GM21619 (cell line): ENCODE results near the gene LSM4.
"Not testable (repeated sequence)": the region's sequence is repeated elsewhere in the genome, so short reads cannot be mapped to it uniquely, and the experiment has no call there.

Experiments
- ATAC-seq: cut with Tn5 transposase; IDR thresholded peaks from one replicate; pipeline ENCODE4 v1.9.1; 2021; ENCODE audit not compliant: unreplicated experiment

LSM4 gene

DNA sequence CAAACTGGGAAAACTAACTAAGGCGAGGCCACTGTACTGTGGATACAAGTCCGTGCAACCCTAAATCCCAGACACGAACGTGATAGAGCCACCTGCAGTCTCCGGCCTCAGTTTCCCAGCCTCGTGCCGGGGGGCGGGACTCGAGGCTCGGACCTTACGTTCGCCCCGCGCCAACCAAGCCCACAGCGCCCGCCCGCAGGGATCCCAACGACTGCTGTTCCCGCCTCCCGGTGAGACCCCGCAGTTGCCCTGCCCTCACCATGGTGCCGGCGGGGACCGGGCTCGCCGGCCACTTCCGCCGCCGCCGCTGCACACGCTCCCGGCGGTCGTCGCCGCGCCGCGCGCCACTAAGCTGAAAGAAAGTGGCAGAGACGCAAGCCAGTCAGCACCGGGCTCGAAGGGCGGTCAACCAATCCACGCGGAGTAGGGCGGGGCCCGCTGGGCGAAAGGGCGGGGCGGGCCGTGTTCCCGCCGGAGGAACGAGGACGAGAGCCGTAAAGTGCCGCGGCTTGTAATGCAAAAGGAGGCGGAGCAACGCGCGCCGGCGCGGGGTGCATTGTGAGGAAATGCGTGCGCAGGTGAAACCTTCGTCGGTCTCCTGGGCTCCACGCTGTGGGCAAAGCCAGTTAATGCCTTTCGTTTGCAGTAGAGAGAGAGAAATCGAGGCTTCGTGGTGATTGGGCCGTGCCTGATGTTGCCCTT is at the start of gene LSM4:
Gene LSM4, minus strand, starts transcription at position 318 of the 702 bp plus-strand sequence. Its CDS starts 56 bp downstream, at position 262.
- ATAC-seq = peak; percentile 87

DNA sequence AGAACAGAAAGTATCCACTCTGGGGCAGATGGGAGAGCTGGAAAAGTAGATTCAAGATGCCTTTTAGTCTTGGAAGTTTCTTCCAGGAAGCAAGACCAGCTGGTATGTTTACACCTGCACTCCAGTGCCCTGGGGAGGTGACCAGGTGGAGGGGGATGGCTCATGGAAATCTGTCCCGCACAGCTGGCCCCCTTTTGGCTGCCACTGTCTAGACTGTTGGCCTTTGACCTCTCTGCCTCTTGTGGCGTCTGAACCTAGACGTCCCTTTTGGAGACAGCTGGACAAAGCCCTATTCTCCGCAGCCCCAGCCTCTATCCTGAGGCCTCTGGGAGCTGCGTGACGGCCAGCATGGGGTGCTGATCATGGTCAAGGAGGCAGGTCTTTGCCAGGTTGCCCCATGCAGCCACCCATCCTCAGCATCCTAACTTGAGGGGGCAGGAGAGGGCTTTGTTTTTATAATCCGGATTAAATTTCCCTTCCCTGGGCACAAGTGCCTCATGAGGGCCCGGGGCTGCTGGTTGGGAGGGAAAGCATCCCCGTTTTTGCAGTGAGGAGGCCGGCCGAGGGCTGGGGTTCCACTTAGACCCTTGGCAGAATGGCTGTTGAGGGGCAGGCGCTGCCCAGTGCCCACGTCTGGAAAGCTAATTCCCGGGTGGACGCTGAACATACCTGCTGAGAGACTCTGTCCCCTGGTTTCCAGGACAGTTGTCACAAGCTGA is 45.8 kb upstream of the LSM4 start:
- no peak for ATAC-seq

DNA sequence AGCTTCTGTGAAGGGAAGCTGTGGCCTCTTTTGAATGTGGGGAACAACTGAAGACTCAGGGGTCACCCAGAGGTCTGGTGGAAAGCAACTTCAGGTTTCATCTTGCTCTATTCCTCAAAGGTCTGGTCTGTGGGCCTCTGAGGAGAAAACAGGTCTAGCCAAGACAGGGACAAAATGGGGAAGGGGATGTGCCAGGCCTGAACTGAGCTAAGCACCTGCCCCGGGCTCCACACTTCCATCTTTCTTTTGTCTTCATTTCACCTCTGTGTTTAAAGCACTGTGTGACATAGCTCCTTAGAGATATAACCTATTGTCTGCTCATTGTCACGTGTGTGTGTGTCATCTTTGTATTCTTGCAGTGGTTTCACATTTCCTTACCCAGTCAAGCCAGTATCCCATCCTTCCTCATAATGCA is 43.2 kb upstream of the LSM4 start:
- no peak for ATAC-seq

GRCh38 chr19:18364826-18365528 is 42.1 kb upstream of the LSM4 start:
- ATAC-seq = no peak

DNA sequence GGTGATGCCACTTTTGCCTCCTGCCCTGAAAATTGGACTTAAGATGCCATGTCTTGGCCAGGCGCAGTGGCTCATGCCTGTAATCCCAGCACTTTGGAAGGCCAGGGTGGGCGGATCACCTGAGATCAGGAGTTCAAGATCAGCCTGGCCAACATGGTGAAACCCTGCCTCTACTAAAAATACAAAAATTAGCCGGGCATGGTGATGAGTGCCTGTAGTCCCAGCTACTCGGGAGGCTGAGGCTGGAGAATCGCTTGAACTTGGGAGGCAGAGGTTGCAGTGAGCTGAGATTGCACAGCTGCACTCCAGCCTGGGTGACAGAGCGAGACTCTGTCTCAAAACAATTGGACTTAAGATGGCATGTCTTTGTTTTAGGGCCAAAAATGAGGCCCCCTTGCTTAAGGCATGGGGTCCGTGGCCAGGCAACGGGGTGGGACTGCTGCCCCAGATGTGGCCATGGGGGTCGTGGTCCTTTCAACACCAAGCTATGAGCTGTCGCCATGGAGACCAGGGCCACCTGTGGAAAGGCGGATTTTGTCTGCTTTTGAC is 41.5 kb upstream of the LSM4 start:
- not testable (repeated sequence) for ATAC-seq

DNA sequence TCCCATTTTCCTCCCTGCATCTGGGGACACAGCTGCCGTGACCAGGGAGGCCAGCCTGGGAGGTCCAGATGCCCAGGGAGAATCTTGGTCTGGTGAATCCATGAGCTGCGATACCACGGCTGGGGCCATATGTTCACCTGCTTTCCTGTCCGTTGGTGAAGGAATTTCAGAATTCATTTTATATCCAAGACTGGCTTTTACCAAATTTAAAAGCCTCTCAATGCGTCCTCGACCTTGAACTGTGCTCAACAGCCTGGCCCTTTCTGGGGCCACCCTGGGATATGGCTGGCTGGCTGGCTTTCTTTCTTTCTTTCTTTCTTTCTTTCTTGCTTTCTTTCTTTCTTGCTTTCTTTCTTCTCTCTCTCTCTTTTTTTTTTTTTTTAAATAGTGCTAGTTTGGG is 40.9 kb upstream of the LSM4 start:
- no peak for ATAC-seq

DNA sequence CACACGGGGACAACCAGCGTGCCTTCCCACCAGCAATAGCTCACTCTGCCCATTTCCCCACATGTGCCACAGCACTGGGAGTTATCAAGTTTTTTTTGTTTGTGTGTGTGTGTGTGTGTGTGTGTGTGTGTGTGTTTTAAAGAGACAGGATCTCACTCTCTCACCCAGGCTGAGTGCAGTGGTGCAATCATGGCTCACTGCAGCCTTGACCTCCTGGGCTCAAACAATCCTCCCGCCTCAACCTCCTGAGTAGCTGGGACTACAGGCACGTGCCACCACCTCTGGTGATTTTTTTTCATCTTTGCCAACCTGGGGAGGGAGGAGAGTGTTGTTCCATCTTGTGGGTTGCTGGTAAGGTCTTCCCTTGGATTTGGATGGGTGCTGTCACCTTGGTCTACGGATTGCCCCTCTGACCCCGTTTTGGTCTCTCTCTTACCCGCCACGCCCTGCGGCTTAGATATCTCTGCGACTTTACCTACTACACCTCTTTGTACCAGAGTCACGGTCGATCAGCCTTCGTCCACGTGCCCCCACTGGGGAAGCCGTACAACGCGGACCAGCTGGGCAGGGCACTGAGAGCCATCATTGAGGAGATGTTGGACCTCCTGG is 40.2 kb upstream of the LSM4 start:
- ATAC-seq = no peak

DNA sequence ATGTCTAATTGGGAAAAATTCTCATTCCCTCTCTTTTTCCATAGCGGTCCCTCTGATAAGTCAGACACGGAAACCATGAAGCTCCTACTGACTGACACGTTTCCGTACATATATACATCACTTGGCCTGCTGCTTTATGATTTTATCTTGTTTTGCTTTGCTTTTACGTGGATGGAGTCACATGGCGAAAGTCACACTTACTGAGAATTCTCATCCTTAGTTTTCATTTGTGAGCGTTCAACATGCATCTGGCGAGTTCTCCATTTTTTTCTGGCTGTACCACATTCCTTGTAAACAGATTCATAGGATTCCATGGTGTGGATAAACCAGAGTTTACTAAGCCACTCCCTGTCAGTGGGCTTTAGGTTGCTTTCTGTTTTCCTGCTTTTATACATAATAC is 38.8 kb upstream of the LSM4 start:
- no peak for ATAC-seq

- ATAC-seq = no peak
These were observed 34.2 kb upstream of the LSM4 start for GRCh38 chr19:18357041-18357440.

DNA sequence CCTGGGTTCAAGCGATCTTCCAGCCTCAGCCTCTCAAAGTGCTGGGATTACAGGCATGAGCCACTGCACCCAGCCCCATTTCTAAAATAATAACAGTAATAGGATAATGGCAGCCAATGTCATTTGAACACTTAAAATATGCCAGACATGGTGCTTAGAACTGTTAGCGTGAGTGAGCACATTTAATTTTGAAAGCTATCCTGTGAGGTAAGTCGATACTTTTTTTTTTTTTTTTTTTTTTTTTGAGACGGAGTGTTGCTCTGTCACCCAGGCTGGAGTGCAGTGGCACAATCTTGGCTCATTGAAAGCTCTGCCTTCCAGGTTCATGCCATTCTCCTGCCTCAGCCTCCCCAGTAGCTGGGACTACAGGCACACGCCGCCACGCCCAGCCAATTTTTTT is 31.9 kb upstream of the LSM4 start:
- not testable (repeated sequence) for ATAC-seq

- no peak for ATAC-seq
These were observed 30.6 kb upstream of the LSM4 start for GRCh38 chr19:18353378-18354005.

DNA sequence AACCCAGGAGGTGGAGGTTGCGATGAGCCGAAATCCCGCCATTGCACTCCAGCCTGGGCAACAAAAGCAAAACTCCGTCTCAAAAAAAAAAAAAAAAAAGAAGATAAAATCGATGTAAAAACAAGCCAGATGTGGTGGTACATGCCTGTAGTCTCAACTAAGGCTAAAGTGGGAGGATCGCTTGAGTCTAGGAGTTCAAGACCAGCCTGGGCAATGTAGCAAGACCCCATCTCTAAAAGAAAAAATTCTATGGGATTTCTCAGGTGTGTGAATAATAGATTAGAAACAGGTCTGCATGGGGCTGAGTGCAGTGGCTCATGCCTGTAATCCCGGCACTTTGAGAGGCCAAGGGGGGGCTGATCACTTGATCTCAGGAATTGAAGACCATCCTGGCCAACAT is 28.7 kb upstream of the LSM4 start:
- ATAC-seq = no peak

- no peak for ATAC-seq
These were observed 27.6 kb upstream of the LSM4 start for GRCh38 chr19:18350490-18350889.

- ATAC-seq = no peak
These were observed 26.8 kb upstream of the LSM4 start for GRCh38 chr19:18349524-18350128.

DNA sequence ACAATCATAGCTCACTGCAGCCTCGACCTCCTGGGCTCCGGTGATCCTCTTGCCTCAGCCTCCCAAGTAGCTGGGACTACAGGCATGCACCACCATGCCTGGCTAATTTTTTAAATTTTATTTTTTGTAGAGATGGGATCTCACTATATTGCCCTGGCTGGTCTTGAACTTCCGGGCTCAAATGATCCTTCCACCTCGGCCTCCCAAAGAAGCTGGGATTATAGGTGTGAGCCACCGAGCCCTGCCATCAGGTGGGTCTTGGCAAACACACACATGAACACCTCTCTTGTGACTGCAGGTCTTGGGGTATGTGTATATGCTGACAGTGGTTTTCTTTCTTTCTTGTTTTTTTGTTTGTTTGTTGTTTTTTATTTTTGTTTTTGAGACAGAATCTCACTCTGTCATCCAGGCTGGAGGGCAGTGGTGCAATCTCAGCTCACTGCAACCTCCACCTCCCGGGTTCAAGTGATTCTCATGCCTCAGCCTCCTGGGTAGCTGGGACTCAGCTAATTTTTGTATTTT is 26.0 kb upstream of the LSM4 start:
- not testable (repeated sequence) for ATAC-seq

- no peak for ATAC-seq
These were observed 25.3 kb upstream of the LSM4 start for GRCh38 chr19:18348171-18348570.

GRCh38 chr19:18346091-18346490 is 23.2 kb upstream of the LSM4 start:
- no peak for ATAC-seq

GRCh38 chr19:18345296-18345695 is 22.4 kb upstream of the LSM4 start:
- ATAC-seq = no peak

DNA sequence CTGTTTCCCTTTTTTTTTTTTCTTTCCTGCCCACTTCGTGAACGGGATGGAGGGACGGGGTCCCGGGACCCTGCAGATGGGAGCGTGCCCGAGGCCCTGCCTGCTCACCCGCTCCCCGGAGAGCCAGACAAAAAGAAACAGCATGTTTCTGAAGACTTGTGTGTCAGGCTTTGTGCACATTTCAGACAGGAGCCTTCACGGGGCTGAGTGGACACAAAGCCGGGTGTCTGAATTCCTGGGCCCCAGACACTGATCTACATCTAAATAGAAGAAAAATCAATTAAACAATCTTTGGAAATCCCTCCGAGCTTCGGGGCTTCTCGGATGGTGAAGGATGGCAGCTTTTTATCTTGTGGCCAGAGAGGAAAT is 21.7 kb upstream of the LSM4 start:
- ATAC-seq = no peak

DNA sequence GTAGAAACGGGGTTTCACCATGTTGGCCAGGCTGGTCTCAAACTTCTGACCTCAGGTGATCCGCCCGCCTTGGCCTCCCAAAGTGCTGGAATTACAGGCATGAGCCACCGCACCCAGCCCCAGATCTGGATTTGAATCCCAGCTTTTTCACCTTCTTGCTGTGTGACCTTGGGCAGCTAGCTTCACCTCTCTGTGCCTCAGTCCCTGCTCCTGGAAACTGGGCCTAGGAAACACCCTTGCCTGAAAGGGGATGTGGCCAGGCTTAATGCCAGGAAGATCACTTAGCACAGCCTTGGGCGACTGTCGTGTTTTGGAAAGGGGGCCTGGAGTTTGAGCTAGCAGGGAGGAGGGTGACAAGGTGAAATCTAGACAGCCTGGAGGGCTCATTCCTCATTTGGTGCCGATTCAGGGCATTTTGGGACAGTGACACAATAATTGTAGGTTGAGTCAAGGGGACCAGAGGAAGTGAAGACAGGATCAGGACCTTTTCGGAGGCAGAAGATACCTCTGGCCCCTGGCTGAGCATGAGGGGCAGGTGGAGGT is 19.3 kb upstream of the LSM4 start:
- ATAC-seq = no peak
